GM18502 (cell line): ENCODE data around the gene RNU1-4.
"Not testable (repeated sequence)": the region's sequence is repeated elsewhere in the genome, so short reads cannot be mapped to it uniquely, and the experiment has no call there.

Source experiments
- ATAC-seq: cut with Tn5 transposase; IDR thresholded peaks from one replicate; pipeline ENCODE4 v1.9.1; 2021; ENCODE audit warnings: mild to moderate bottlenecking; ENCODE audit not compliant: unreplicated experiment, poor library complexity

RNU1-4 gene

DNA sequence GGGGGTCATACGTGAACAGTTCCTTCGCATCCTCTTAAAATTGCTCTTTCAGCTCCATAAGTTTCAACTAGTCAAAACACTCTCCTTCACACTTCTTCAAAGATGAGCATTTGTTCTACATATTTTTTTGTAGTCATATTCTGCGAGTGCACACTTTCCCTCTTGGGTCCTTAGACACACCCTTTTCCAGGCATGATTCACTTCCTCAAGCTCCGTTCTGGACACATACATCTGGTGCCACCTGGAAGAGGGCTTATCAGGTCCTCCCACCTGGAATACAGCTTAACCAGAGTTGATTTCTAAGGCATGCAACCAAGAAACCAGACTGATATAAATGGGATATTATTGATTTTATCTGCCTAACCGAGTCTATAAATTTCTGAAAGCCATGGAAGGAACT lies 47.4 kb downstream of the RNU1-4 start:
- not testable (repeated sequence) for ATAC-seq
